ENCODE results near the gene NRP2. TPM values are rescaled to one million over a fixed set of nuclear protein-coding genes. Genes with fewer than 3 reads are reported as not detected.

Gene NRP2
- total and polyA plus RNA-seq, 10 donors, result 3.1 to 49.9 (median 26.2) TPM

DNA sequence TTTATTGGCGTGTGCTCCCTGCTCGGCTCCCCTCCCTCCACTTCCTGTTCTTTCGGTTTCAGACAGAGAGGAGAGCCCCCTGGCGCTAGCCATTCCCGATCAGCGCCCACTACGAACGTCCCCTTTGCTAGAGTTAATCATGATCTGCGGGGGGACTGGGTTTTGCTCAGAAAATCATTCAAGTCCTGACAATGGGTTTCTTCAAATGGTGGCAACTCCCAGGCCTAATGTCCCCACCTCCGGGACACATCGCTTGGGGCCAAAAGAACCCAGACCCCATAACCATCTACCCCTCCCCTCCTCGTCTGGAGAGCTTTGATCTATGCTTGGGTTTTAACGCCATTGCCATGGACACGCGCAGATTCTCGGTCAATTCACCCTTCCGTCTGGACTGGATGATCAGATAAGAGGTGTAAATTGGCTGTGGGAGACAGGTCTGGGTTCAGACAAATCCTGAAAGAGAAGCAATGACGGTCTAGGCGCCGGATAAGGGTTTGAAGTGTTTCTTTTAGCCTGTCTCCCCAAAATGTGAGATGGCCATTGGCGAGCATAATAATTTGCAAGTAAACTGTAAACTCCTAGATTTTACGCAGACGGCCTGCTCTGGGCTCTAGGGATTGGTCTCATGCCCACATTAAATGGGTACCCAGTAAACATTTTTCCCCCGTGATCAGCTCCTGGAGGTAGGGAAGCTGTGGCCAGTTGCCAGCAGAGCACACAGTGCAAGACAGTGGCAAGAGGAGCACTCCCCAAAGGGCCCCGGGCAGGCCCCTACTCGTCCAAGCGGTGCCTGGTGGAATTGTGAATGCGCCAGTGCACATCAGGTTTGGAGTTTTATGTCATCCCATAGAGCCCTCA, 4.7 kb downstream of the NRP2 start:
- Histone ChIP-seq H3K36me3 (no peaks in the 10 kb centered on the region), H3K4me1 (peaks cover 8 to 71% (median 44%) of the 10 kb centered on the region in 6 donors), H3K9me3 (no peaks in the 10 kb centered on the region), H3K27ac (peak overlapping the region in 4 of 8 donors; percentile 5 to 51 (median 34)), H3K4me3 (peak overlapping the region; percentile 41 to 77 (median 57)), H3K27me3 (replicated peaks in 1 of 7) (peaks cover 0 to 57% (median 26%) of the 10 kb centered on the region in 7 donors)
- intact Hi-C loops (cut with DNase I; ENCODE audit: low total_unique reads), result loop anchor here (10.0 kb wide), 1 partner anchor 1422 kb away; no protein-coding TSS in a partner anchor
- TF ChIP-seq, protein P1, sequence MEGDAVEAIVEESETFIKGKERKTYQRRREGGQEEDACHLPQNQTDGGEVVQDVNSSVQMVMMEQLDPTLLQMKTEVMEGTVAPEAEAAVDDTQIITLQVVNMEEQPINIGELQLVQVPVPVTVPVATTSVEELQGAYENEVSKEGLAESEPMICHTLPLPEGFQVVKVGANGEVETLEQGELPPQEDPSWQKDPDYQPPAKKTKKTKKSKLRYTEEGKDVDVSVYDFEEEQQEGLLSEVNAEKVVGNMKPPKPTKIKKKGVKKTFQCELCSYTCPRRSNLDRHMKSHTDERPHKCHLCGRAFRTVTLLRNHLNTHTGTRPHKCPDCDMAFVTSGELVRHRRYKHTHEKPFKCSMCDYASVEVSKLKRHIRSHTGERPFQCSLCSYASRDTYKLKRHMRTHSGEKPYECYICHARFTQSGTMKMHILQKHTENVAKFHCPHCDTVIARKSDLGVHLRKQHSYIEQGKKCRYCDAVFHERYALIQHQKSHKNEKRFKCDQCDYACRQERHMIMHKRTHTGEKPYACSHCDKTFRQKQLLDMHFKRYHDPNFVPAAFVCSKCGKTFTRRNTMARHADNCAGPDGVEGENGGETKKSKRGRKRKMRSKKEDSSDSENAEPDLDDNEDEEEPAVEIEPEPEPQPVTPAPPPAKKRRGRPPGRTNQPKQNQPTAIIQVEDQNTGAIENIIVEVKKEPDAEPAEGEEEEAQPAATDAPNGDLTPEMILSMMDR (IDR thresholded peaks at IDR 0.05 in 8 of 11, conservative IDR thresholded peaks at IDR 0.05 in 3 of 11), result peak in 1 of 11 experiments; percentile 10
- no peak for TF ChIP-seq POLR2A (IDR thresholded peaks at IDR 0.05)
- no peak for TF ChIP-seq POLR2AphosphoS5 (IDR thresholded peaks at IDR 0.05)
- 53 to 59% (median 56%) methylated on average over 28 of the region's 28 CpGs for WGBS, 5 donors
- no peak for DNase-seq

DNA sequence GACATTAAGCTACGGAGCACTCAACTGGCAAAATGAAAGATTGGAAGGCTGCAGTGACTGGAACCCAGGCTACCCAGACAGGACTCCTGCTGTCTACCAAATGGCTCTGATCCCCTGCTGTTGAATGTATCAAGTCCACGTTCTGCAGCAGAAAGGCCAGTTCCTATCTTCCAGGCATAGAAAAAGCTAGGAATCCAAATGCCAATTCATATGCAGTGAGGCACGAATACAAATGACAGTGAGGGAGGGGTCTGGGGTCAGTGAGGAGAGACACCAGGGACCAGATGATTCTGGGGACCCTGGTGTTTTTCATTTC, 5.3 kb downstream of the NRP2 start:
- WGBS, 5 donors, result 81 to 95% (median 88%) methylated on average over 3 of the region's 3 CpGs
- Histone ChIP-seq H3K27me3 (replicated peaks in 1 of 7) (peaks cover 0 to 51% (median 23%) of the 10 kb centered on the region in 7 donors), H3K9me3 (no peaks in the 10 kb centered on the region), H3K4me3 (no peak overlapping the region), H3K4me1 (peaks cover 8 to 65% (median 40%) of the 10 kb centered on the region in 6 donors), H3K27ac (peak overlapping the region in 2 of 8 donors; percentile 19 to 21), H3K36me3 (no peaks in the 10 kb centered on the region)
- TF ChIP-seq POLR2AphosphoS5 (IDR thresholded peaks at IDR 0.05), result no peak
- TF ChIP-seq, protein P1 (IDR thresholded peaks at IDR 0.05 in 8 of 11, conservative IDR thresholded peaks at IDR 0.05 in 3 of 11), result no peak
- TF ChIP-seq POLR2A (IDR thresholded peaks at IDR 0.05), result no peak
- intact Hi-C loops (cut with DNase I; ENCODE audit: low total_unique reads), result loop anchor here (10.0 kb wide), 1 partner anchor 1423 kb away; no protein-coding TSS in a partner anchor
- DNase-seq, result no peak

DNA sequence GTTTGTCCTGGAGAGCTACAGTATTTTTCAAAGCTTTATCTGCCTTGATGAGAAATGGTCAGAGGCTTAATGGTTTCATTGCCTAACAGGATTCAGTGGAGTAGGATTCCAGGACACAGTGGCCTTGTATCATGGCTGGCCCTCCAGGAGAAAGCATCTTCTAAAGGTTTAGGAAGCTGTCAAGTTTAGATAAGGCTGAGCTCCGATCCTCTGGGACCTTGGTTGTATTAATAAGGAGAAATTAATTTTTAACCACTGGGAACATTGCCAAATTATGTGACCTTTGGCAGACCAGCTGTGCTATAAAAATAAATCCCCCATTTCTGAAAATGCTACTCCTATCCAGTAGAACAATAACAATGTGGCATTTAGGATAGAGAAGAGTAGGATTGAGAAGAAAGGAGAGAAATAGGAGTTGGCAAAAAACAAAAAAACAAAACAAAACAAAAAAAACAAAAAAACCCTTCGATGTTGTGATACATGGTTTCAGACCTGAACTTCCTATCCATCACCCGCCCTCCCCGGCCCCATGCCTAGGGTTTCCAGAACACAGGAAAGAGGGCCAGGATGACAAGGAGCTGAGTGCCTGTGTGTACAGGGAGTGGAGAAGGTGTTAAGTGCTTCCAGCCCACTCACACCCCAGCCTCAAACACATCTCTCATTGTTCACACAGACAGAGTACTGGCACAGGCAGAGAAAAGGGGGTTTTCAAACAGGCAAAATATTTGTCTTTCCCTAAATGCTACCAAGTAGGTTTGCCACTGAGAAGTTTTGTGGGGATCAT, 6.3 kb downstream of the NRP2 start:
- Histone ChIP-seq H3K36me3 (no peaks in the 10 kb centered on the region), H3K4me3 (no peak overlapping the region), H3K27me3 (replicated peaks in 1 of 7) (peaks cover 0 to 41% (median 17%) of the 10 kb centered on the region in 7 donors), H3K4me1 (peaks cover 8 to 55% (median 32%) of the 10 kb centered on the region in 6 donors), H3K9me3 (no peaks in the 10 kb centered on the region), H3K27ac (peak overlapping the region in 6 of 8 donors; percentile 8 to 33 (median 21))
- no peak for TF ChIP-seq POLR2AphosphoS5 (IDR thresholded peaks at IDR 0.05)
- no peak for TF ChIP-seq POLR2A (IDR thresholded peaks at IDR 0.05)
- TF ChIP-seq, protein P1 (IDR thresholded peaks at IDR 0.05 in 8 of 11, conservative IDR thresholded peaks at IDR 0.05 in 3 of 11), result no peak
- DNase-seq, result no peak
- intact Hi-C loops (cut with DNase I; ENCODE audit: low total_unique reads), result loop anchor here (10.0 kb wide), 1 partner anchor 1424 kb away; no protein-coding TSS in a partner anchor
- WGBS, 5 donors, result 50 to 84% (median 74%) methylated on average over 4 of the region's 4 CpGs
